ENCODE results near the gene UBAC2.

Gene UBAC2

DNA sequence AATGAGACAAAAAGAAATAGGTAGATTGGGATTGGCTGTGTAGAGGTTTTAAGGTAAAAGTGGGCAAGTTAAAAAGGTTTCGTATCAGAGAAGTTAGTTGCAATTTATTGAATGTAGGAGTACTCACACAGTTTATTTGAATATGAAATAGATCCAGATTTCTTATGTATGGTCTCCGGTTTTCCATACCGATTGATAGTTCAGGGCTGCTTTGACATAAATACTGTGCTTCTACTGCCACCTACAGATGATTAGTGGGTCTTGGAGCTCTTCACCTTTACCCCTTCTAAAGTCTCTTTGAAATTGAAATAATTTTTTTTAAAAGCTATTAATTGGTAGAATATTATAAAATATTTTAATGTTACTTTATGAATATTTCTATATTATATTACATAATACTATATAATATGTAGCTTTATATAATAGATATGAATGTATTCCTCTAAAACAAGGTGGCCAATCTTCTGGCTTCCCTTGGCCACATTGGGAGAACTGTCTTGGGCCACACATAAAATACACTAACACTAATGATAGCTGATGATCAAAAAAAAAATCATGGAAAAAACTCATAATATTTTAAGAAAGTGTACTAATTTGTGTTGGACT, 65.3 kb downstream of the UBAC2 start:
- DNase-seq (ENCODE audit: insufficient read length, low spot score) (peak; percentile 28), FAIRE-seq (no peak)

- no peak for FAIRE-seq
- no peak for DNase-seq (ENCODE audit: insufficient read length, low spot score)
These were observed 66.2 kb downstream of the UBAC2 start for GRCh38 chr13:99266827-99267226.

DNA sequence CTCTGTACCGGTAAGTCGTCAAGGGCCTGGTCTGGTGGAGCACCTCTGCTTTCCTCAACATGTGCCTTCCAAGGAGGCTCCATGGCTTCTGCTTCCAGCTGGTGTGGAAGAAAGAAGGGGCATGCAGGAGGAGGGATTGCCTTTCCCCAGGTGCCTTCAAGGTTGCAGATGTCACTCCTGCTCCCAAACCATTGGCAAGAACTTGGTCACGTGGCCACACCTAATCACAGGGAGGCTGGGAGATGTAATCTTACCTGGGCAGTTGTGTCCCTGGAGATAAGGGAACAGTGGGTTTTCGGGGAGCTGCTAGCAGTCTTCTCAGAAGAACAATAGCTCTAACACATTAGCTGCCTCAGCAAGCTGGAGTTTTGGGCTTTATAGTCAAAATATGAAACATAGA, 67.3 kb downstream of the UBAC2 start:
- no peak for FAIRE-seq
- DNase-seq (ENCODE audit: insufficient read length, low spot score) = no peak

GRCh38 chr13:99268822-99269221, 68.2 kb downstream of the UBAC2 start:
- FAIRE-seq = no peak
- DNase-seq (ENCODE audit: insufficient read length, low spot score) = no peak

DNA sequence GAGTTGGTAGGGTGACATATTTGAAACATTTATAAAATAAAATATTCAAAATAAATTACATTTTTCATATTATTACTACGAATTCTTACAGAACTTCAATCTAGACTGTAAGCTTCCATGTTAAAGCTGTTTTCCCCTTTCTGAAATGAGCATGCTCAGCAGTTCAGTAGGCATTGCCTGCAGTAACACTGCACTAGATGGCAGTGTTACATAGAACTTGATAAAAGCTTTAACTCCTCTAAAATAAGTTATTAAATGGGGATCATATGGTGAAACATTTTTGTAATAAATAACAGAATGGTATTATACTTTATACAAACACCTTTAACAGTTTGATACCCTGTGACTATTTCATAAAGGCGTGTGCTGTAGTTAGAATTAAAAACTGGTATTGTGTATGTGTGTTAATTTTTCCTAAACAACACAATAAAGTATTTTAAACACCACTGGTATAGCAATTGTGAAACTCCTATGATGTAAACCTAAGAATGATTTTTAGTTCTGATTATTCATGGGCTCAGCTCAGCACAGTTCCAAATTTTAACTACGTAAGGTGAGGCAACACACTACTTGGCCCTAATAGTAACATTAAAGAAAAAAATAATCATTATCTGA, 69.1 kb downstream of the UBAC2 start:
- DNase-seq (ENCODE audit: insufficient read length, low spot score) = peak; percentile 17

DNA sequence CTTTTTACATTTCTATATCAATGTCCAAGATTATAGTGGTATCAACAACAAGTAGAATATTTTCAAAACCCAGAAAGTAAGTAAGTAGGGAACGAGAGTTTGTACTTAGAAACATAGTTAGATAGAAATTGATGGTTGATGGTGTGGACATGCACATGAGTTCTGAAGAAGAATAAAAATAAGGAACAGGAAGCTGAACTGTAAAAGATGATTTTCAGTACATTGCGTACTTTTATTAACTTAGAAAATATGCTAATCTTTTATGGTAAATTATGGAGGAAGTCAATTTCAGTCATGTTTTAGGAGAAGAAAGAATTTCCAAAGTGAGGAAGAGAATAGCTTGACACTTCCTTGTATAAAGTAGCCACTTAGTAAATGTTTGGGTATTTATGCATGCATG, 69.9 kb downstream of the UBAC2 start:
- FAIRE-seq (no peak), DNase-seq (ENCODE audit: insufficient read length, low spot score) (no peak)

More for the DNA sequence above, 69.1 kb downstream of the UBAC2 start:
- no peak for FAIRE-seq

- no peak for DNase-seq (ENCODE audit: insufficient read length, low spot score)
- FAIRE-seq = no peak
These were observed 70.6 kb downstream of the UBAC2 start for GRCh38 chr13:99271249-99271648.

GRCh38 chr13:99272481-99272880, 71.8 kb downstream of the UBAC2 start:
- DNase-seq (ENCODE audit: insufficient read length, low spot score) (no peak), FAIRE-seq (no peak)

- FAIRE-seq (no peak), DNase-seq (ENCODE audit: insufficient read length, low spot score) (no peak)
These were observed 72.5 kb downstream of the UBAC2 start for GRCh38 chr13:99273128-99273527.

GRCh38 chr13:99275093-99275469, 74.4 kb downstream of the UBAC2 start:
- no peak for DNase-seq (ENCODE audit: insufficient read length, low spot score)
- FAIRE-seq = no peak

DNA sequence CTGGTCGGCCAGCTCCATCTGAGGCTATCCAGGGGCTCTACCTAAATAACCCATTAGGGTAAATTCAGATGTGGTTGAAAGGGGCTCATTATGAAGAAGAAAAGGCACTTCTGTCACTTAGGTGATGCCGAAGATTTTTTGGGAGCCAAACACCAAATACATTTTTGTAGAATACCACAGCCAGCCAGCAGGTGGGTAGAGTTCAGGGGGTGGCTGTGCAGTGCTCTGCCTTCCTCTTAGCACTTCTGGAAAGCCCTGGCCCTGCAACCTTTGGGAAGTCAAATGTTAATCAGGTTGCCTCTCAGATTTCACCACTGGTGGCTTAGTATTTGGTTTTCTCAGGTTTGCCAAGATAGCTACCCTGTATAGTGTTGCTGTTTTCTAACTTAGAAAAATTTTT, 76.1 kb downstream of the UBAC2 start:
- FAIRE-seq (no peak), DNase-seq (ENCODE audit: insufficient read length, low spot score) (no peak)

DNA sequence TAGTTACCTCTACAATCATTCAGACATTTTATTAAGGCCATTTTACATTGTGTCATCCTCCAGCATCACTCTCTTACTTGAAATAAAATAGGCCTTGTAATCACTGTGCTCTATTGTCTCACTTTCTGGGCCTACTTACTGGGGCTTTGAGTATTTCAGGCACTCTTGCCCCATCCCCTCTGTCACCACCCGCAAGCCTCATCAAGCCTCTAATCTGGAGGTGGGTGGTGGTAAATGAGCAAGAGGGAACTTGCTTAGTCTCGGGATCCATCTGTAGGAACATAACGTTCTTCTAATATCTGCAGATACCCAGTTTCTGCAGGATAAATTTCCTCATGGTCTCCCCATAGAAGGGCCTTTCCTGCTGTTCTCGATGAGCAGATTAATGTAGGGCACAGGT, 77.0 kb downstream of the UBAC2 start:
- DNase-seq (ENCODE audit: insufficient read length, low spot score) (no peak), FAIRE-seq (no peak)

- DNase-seq (ENCODE audit: insufficient read length, low spot score) (no peak), FAIRE-seq (no peak)
These were observed 77.5 kb downstream of the UBAC2 start for GRCh38 chr13:99278200-99278599.

- no peak for DNase-seq (ENCODE audit: insufficient read length, low spot score)
- no peak for FAIRE-seq
These were observed 78.2 kb downstream of the UBAC2 start for GRCh38 chr13:99278843-99279242.

DNA sequence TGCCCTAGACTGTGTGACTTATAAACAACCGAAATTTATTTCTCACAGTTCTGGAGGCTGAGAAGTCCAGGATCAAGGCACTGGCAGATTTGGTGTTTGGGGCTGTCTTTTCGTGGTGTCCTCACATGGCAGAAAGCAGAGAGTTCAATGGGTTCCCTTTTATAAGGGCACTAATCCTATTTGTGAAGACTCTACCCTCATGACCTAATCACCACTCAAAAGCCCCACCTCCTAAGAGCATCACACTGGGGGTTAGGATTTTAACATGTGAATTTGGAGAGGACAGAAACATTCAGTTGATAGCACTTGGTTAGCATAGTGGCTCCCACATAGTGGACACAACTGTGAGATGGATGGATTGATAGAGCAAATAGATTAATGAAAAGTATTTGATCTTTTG, 79.0 kb downstream of the UBAC2 start:
- FAIRE-seq (no peak), DNase-seq (ENCODE audit: insufficient read length, low spot score) (no peak)

DNA sequence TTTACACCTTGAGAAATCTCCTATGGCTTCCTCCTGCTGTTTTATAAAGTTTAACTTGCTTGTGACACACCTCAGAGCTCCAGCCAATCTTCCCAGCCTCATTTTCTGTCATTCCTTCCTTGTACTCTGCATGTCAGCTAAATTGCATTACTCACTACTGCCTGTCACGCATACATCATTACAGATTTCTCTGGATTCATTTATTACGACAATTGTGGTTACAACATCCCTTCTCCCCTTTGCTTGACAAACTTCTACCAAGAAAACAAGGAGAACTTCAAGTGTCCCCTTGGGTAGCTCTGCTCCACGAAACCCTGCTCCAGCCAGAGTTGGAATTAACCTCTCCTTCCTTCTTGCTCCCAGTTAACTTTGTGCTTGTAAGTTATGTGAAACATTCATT, 79.5 kb downstream of the UBAC2 start:
- DNase-seq (ENCODE audit: insufficient read length, low spot score) (no peak), FAIRE-seq (no peak)

DNA sequence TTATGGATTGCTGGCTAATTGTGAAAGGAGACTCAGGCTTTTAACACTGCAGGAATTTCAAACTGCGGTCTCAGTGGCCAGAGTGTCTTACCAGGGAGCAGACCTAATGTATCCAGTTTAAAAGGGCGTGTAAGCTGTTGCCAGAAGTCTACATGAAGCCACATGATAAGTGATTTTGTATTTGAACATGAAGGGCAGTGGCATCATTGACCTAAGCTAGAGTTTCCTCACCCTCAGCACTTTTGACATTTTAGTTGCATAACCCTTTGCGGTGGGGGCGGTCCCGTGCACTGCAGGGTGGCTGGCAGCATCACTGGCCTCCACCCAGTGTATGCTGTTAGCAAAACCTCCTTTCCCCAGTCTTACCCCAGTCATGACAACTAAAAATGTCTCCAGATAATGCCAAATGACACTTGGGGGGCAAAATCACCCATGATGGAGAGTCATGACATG, 81.2 kb downstream of the UBAC2 start:
- no peak for FAIRE-seq
- no peak for DNase-seq (ENCODE audit: insufficient read length, low spot score)

GRCh38 chr13:99282264-99283231, 81.9 kb downstream of the UBAC2 start:
- DNase-seq (ENCODE audit: insufficient read length, low spot score) (no peak), FAIRE-seq (no peak)

DNA sequence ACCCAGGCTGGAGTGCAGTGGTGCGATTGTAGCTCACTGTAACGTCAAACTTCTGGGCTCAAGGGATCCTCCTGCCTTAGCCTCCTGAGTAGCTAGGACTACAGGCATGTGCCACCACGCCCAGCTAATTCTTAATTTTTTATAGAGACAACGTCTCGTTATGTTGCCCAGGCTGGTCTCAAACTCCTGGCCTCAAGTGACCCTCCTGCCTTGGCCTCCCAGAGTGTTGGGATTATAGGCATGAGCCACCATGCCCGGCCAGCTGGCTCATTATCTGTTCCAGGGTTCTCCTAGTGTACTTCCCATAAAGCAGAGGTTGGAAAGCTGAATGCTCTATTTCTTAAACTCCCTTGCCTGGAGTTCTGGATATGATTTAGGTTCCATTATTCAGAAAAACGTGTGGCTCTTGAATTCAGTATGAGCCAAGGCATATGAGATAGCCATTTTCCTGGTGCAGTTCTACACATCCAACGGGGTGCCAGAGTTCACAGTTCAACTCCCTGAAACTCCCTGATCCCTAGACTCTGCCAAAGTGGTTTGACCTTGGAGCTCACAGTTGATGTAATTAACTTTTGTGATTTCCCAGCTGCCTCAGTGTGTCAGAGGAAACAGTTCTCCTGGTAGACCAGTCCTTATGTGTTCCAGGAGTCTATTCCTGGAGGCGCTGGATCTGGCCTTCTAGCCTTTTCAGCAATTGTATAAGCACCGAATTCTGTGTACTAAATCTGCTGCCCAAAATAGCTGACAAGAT, 85.0 kb downstream of the UBAC2 start:
- no peak for FAIRE-seq
- no peak for DNase-seq (ENCODE audit: insufficient read length, low spot score)

DNA sequence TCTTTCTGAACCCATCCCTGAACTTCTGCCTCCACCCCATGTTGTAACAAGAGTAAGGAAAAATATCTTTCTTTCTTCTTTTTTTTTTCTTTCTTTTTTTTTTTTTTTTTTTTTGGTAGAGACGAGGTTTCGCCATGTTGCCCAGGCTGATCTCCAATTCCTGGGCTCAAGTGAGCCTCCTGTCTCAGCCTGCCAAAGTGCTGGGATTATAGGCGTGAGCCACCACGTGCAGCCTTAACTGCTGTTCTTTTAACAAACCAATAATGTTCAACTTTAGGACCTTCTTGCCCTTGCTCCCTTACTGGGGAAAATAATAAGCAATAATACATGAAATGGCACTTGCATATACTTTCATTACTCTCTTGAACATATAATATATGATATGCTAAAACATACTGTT, 86.9 kb downstream of the UBAC2 start:
- DNase-seq (ENCODE audit: insufficient read length, low spot score) = no peak
- no peak for FAIRE-seq

DNA sequence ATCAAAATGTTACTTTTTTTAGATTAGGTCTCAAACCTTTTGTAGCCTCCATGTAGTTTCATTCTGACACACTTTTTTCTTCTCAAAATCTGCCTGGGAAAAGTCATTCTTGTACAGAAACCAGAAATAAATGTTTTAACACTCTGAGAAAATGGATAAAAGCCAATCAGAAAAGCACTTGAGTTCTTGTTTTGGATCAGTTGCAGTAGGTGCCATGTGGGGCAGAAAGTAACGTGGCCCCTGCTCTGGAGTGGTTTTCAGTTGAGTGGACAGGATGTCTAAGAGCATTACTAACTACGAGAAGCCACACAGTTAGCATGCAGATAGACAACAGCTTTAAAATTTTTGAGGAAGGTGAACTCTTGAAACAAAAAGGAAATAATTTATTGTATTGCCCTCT, 87.4 kb downstream of the UBAC2 start:
- FAIRE-seq (no peak), DNase-seq (ENCODE audit: insufficient read length, low spot score) (no peak)
